Endothelial cell of umbilical vein (primary cell): Measurements from ENCODE around the gene ATG5. TPM values are rescaled to one million over a fixed set of nuclear protein-coding genes. Genes with fewer than 3 reads are reported as not detected.

Experiments used
- BruUV-seq: library from RNA; stranded (reverse); fragments of 400-500 nt; replicated peaks from 2 replicates; lab custom pipeline; 2021; lab: Mats Ljungman, UMichigan
- CTCF ChIA-PET: fragments of 300-600, 350-600 bp; sonication (Branson Sonifier 250); formaldehyde crosslinking; loops from one replicate; lab custom pipeline; 2021; ENCODE audit warnings: antibody characterized with exemption, inconsistent platforms; lab: Charles Lee
- POLR2A ChIA-PET: fragments of 300-600, 350-600 bp; sonication (Branson Sonifier 250); formaldehyde crosslinking; loops from one replicate; lab custom pipeline; 2021; ENCODE audit warnings: antibody characterized with exemption, inconsistent platforms; lab: Charles Lee
- DNase-seq: peaks from one replicate; pipeline ENCODE4 v3.0.0-alpha.2; 2011; ENCODE audit warnings: low read depth, low spot score
- FAIRE-seq: peaks from 2 replicates; lab custom pipeline; 2011; peaks lifted over from hg19 to GRCh38; lab: Jason Lieb, UNC
- H2AFZ ChIP-seq: 2 replicates; pipeline ENCODE4 v1.6.0; 2012; ENCODE audit warnings: low read depth, low read length, control low read depth, inconsistent platforms
- H3K27ac ChIP-seq: 2 replicates; pipeline ENCODE4 v1.5.1; 2011; ENCODE audit warnings: low read depth, mild to moderate bottlenecking, control low read depth, low read length, moderate library complexity; ENCODE audit not compliant: insufficient read depth
- H3K27me3 ChIP-seq, 2 experiments: 2 replicates each; pipeline versions ENCODE4 v1.6.0 to v1.6.1; 2011; ENCODE audit warnings: low read length in 2 of 2, mixed read lengths in 1 of 2; ENCODE audit not compliant: control insufficient read depth in 2 of 2, insufficient read depth in 2 of 2
- H3K36me3 ChIP-seq, 2 experiments: 2 replicates in 1 of 2; 3 replicates in 1 of 2; pipeline ENCODE4 v1.5.1; 2011; ENCODE audit warnings: low read length in 2 of 2, mild to moderate bottlenecking in 1 of 2, moderate library complexity in 1 of 2; ENCODE audit not compliant: control insufficient read depth in 2 of 2, insufficient read depth in 2 of 2; ENCODE audit errors: extremely low read depth in 1 of 2
- H3K4me1 ChIP-seq: 3 replicates; pipeline ENCODE4 v1.5.1; 2011; ENCODE audit warnings: mild to moderate bottlenecking, low read length; ENCODE audit not compliant: control insufficient read depth, insufficient read depth; ENCODE audit errors: extremely low read depth
- H3K4me2 ChIP-seq: 2 replicates; pipeline ENCODE4 v1.6.1; 2011; ENCODE audit warnings: low read length, control low read depth, mixed read lengths; ENCODE audit not compliant: insufficient read depth
- H3K4me3 ChIP-seq, 3 experiments: fragments of 200-600 bp in 1 of 3; sonication (generic), shearing (Covaris generic) in 1 of 3; replicated peaks in 1 of 3; 2 replicates each; pipeline ENCODE4 v1.5.1; 2011 to 2016; ENCODE audit warnings: control low read depth in 3 of 3, low read length in 3 of 3, mild to moderate bottlenecking in 2 of 3, inconsistent platforms in 1 of 3, low read depth in 1 of 3, moderate library complexity in 1 of 3; ENCODE audit not compliant: insufficient read depth in 1 of 3
- H3K79me2 ChIP-seq: 2 replicates; pipeline ENCODE4 v1.6.0; 2012; ENCODE audit warnings: low read length, inconsistent platforms; ENCODE audit not compliant: control insufficient read depth, insufficient read depth
- H3K9ac ChIP-seq: replicated peaks from 2 replicates; pipeline ENCODE3; 2011; ENCODE audit warnings: low read length, control low read depth; ENCODE audit not compliant: insufficient read depth; ENCODE audit errors: extremely low read depth
- H3K9me1 ChIP-seq: replicated peaks from 3 replicates; pipeline ENCODE4 v1.6.0; 2011; ENCODE audit warnings: mild to moderate bottlenecking, low read length; ENCODE audit not compliant: control insufficient read depth, insufficient read depth; ENCODE audit errors: extremely low read depth
- H3K9me3 ChIP-seq: replicated peaks from 2 replicates; pipeline ENCODE4 v1.5.1; 2012; ENCODE audit warnings: low read length, inconsistent platforms; ENCODE audit not compliant: control insufficient read depth, insufficient read depth
- H4K20me1 ChIP-seq: replicated peaks from 2 replicates; pipeline ENCODE3; 2011; ENCODE audit warnings: mild to moderate bottlenecking, low read length; ENCODE audit not compliant: control insufficient read depth, insufficient read depth; ENCODE audit errors: extremely low read depth
- EZH2 ChIP-seq: IDR thresholded peaks from 2 replicates; pipeline ENCODE4 v1.6.1; 2012; ENCODE audit warnings: borderline replicate concordance, low read depth, mild to moderate bottlenecking, moderate library complexity, low read length, inconsistent platforms; ENCODE audit not compliant: severe bottlenecking
- FOS ChIP-seq: IDR thresholded peaks from 2 replicates; pipeline ENCODE4 v1.6.1; 2011; ENCODE audit warnings: mild to moderate bottlenecking, low read length, moderate library complexity, borderline replicate concordance; ENCODE audit not compliant: insufficient read depth
- GATA2 ChIP-seq: IDR thresholded peaks from 2 replicates; pipeline ENCODE4 v1.7.0; 2011; ENCODE audit warnings: low read depth, mild to moderate bottlenecking, moderate library complexity, mixed read lengths, low read length; ENCODE audit not compliant: insufficient read length, insufficient read depth
- JUN ChIP-seq: IDR thresholded peaks from 2 replicates; pipeline ENCODE4 v1.6.1; 2011; ENCODE audit warnings: borderline replicate concordance, low read depth; ENCODE audit not compliant: insufficient read length, insufficient read depth
- MYC ChIP-seq: IDR thresholded peaks from one replicate; pipeline ENCODE4 v1.6.1; 2011; ENCODE audit warnings: mild to moderate bottlenecking, low read depth, low read length
- POLR2A ChIP-seq: IDR thresholded peaks from 2 replicates; pipeline ENCODE4 v1.6.1; 2012; ENCODE audit warnings: low read depth, mild to moderate bottlenecking, control low read depth, low read length
- POLR2AphosphoS5 ChIP-seq: IDR thresholded peaks from 2 replicates; pipeline ENCODE4 v1.6.1; 2012; ENCODE audit warnings: low read depth, mild to moderate bottlenecking, control low read depth, low read length, moderate library complexity; ENCODE audit not compliant: insufficient read depth
- dilution Hi-C: fragments of 300-500 bp; cut with MboI; formaldehyde crosslinking; loops from one replicate; pipeline ENCODE4 v1.15.0; 2019; ENCODE audit warnings: low sequenced_read_pairs; ENCODE audit not compliant: extremely low pct_ligation_motif_present
- intact Hi-C: fragments of 100-400 bp; cut with micrococcal nuclease; formaldehyde crosslinking; loops from one replicate; pipeline ENCODE4 v1.10.0; 2022
- polyA plus RNA-seq, 4 experiments: library from polyadenylated mRNA; depleted of rRNA in 3 of 4; stranded (reverse) in 3 of 4; unstranded in 1 of 4; fragments of >200 nt; gene quantifications; 2 replicates each; pipeline versions ENCODE4 v1.2.1 to v1.2.3, GENCODE V29; 2011 to 2012; ENCODE audit warnings: missing spikeins in 1 of 4
- total RNA-seq: library from RNA; stranded (reverse); gene quantifications from 2 replicates; pipeline ENCODE4 v1.2.3, GENCODE V29; 2021
- TF ChIP-seq, protein P1 (sequence below): IDR thresholded peaks from 2 replicates; pipeline ENCODE4 v1.6.1; 2011; ENCODE audit not compliant: insufficient read depth, insufficient read length
- TF ChIP-seq, protein P2 (sequence below), 2 donors: IDR thresholded peaks; 1 replicate in 1 of 2; 2 replicates in 1 of 2; pipeline ENCODE4 v1.5.1; 2011; ENCODE audit warnings: low read length in 2 of 2, mild to moderate bottlenecking in 2 of 2, moderate library complexity in 2 of 2, control low read depth in 1 of 2, inconsistent platforms in 1 of 2, low read depth in 1 of 2; ENCODE audit not compliant: insufficient read depth in 1 of 2; ENCODE audit errors: extremely low read depth in 1 of 2

Gene ATG5
- total and polyA plus RNA-seq, 2 donors (not counting 3 experiments of a cell fraction or from before 2014, with no cell fraction given), result 14.1 to 32.8 TPM

DNA sequence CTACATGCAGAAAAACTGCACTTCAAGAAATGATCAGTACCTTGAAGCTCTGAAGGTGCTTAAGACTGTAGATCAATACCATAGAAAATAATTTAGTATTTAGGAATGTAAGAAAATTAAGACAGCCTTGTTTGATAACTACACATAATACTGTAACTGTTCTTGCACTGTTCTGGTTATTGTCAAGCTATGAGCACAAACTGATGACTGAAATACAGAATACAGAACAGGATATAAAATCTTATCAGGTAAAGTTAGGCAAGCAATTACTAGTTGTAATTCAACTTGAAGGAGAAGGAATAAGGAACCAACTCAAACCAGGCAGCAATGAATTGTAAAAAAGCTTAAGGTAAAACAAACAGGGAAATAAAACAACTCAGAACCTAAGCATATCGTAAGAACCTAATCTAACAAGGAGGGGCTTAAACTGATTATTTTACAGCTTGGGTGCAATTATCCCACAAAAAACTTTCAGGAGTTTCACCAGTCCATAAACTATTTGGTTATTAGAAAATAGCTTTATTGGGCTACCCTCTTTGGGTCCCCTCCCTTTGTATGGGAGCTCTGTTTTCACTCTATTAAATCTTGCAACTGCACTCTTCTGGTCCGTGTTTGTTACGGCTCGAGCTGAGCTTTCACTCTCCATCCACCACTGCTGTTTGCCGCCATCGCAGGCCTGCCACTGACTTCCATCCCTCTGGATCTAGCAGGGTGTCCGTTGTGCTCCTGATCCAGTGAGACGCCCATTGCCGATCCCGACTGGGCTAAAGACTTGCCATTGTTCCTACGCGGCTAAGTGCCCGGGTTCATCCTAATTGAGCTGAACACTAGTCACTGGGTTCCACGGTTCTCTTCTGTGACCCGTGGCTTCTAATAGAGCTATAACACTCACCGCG lies 97.7 kb downstream of the ATG5 start:
- POLR2A ChIA-PET, result no interaction called here
- intact Hi-C loops (no loop called here), dilution Hi-C loops (no loop called here)

More for the DNA sequence above, 97.7 kb downstream of the ATG5 start:
- Histone ChIP-seq H3K9ac (no peak overlapping the region), H3K27me3 (no peaks in the 10 kb centered on the region), H3K9me3 (no peaks in the 10 kb centered on the region), H2AFZ (no peak overlapping the region), H4K20me1 (no peaks in the 10 kb centered on the region), H3K9me1 (no peaks in the 10 kb centered on the region), H3K4me1 (no peaks in the 10 kb centered on the region), H3K36me3 (no peaks in the 10 kb centered on the region), H3K27ac (no peak overlapping the region), H3K4me3 (no peak overlapping the region), H3K4me2 (no peak overlapping the region), H3K79me2 (no peaks in the 10 kb centered on the region)
- DNase-seq (no peak), FAIRE-seq (no peak)
- CTCF ChIA-PET, result interaction anchor here (1.4 kb wide), 1 partner anchor 112 kb away, joined by 5 read pairs; no protein-coding TSS in a partner anchor
- BruUV-seq, result no TSS peak
- TF ChIP-seq POLR2AphosphoS5 (no peak), EZH2 (no peak), POLR2A (no peak), GATA2 (no peak), MYC (no peak), FOS (no peak), JUN (no peak)
- TF ChIP-seq, protein P1, sequence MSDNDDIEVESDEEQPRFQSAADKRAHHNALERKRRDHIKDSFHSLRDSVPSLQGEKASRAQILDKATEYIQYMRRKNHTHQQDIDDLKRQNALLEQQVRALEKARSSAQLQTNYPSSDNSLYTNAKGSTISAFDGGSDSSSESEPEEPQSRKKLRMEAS, result no peak
- TF ChIP-seq, protein P2, sequence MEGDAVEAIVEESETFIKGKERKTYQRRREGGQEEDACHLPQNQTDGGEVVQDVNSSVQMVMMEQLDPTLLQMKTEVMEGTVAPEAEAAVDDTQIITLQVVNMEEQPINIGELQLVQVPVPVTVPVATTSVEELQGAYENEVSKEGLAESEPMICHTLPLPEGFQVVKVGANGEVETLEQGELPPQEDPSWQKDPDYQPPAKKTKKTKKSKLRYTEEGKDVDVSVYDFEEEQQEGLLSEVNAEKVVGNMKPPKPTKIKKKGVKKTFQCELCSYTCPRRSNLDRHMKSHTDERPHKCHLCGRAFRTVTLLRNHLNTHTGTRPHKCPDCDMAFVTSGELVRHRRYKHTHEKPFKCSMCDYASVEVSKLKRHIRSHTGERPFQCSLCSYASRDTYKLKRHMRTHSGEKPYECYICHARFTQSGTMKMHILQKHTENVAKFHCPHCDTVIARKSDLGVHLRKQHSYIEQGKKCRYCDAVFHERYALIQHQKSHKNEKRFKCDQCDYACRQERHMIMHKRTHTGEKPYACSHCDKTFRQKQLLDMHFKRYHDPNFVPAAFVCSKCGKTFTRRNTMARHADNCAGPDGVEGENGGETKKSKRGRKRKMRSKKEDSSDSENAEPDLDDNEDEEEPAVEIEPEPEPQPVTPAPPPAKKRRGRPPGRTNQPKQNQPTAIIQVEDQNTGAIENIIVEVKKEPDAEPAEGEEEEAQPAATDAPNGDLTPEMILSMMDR (IDR thresholded peaks at IDR 0.05; ENCODE audit: extremely low read depth in 1 of 2, insufficient read depth in 1 of 2, low read depth in 1 of 2, low read length in 2 of 2), result no peak
